Measurements from ENCODE around the gene RIT2. TPM values are rescaled to one million over a fixed set of nuclear protein-coding genes. Genes with fewer than 3 reads are reported as not detected.

The RIT2 gene
- total and polyA plus RNA-seq, 10 donors, result not detected

- Histone ChIP-seq H3K9me3 (no peaks in the 10 kb centered on the region), H3K27ac (no peak overlapping the region), H3K27me3 (replicated peaks in 1 of 7) (no peaks in the 10 kb centered on the region), H3K4me3 (no peak overlapping the region), H3K36me3 (no peaks in the 10 kb centered on the region), H3K4me1 (no peaks in the 10 kb centered on the region)
- DNase-seq, result no peak
- WGBS, 5 donors, result 74 to 88% (median 78%) methylated on average over 1 of the region's 1 CpG
- intact Hi-C loops (cut with DNase I; ENCODE audit: low total_unique reads), result no loop called here
- TF ChIP-seq POLR2A (IDR thresholded peaks at IDR 0.05) (no peak), CTCF (IDR thresholded peaks at IDR 0.05 in 8 of 11, conservative IDR thresholded peaks at IDR 0.05 in 3 of 11) (no peak), POLR2AphosphoS5 (IDR thresholded peaks at IDR 0.05) (no peak)
These were observed 47.9 kb downstream of the RIT2 start for GRCh38 chr18:43067570-43067969.

- Histone ChIP-seq H3K4me3 (no peak overlapping the region), H3K9me3 (no peaks in the 10 kb centered on the region), H3K27me3 (replicated peaks in 1 of 7) (no peaks in the 10 kb centered on the region), H3K36me3 (no peaks in the 10 kb centered on the region), H3K27ac (no peak overlapping the region), H3K4me1 (no peaks in the 10 kb centered on the region)
- 82 to 91% (median 89%) methylated on average over 6 of the region's 6 CpGs for WGBS, 5 donors
- no peak for DNase-seq
- TF ChIP-seq POLR2AphosphoS5 (IDR thresholded peaks at IDR 0.05) (no peak), CTCF (IDR thresholded peaks at IDR 0.05 in 8 of 11, conservative IDR thresholded peaks at IDR 0.05 in 3 of 11) (no peak), POLR2A (IDR thresholded peaks at IDR 0.05) (no peak)
- intact Hi-C loops (cut with DNase I; ENCODE audit: low total_unique reads), result no loop called here
These were observed 53.7 kb downstream of the RIT2 start for GRCh38 chr18:43061816-43062215.

GRCh38 chr18:43061318-43061717 is 54.2 kb downstream of the RIT2 start:
- Histone ChIP-seq H3K27me3 (replicated peaks in 1 of 7) (no peaks in the 10 kb centered on the region), H3K4me3 (no peak overlapping the region), H3K4me1 (no peaks in the 10 kb centered on the region), H3K36me3 (no peaks in the 10 kb centered on the region), H3K9me3 (no peaks in the 10 kb centered on the region), H3K27ac (no peak overlapping the region)
- no peak for DNase-seq
- WGBS, 5 donors, result 77 to 89% (median 87%) methylated on average over 4 of the region's 4 CpGs
- TF ChIP-seq CTCF (IDR thresholded peaks at IDR 0.05 in 8 of 11, conservative IDR thresholded peaks at IDR 0.05 in 3 of 11) (no peak), POLR2A (IDR thresholded peaks at IDR 0.05) (no peak), POLR2AphosphoS5 (IDR thresholded peaks at IDR 0.05) (no peak)
- intact Hi-C loops (cut with DNase I; ENCODE audit: low total_unique reads), result no loop called here

GRCh38 chr18:43060020-43060419 is 55.5 kb downstream of the RIT2 start:
- TF ChIP-seq POLR2A (IDR thresholded peaks at IDR 0.05) (no peak), CTCF (IDR thresholded peaks at IDR 0.05 in 8 of 11, conservative IDR thresholded peaks at IDR 0.05 in 3 of 11) (no peak), POLR2AphosphoS5 (IDR thresholded peaks at IDR 0.05) (no peak)
- intact Hi-C loops (cut with DNase I; ENCODE audit: low total_unique reads), result no loop called here
- 51 to 66% (median 59%) methylated on average over 1 of the region's 1 CpG for WGBS, 5 donors

More at GRCh38 chr18:43060020-43060419, 55.5 kb downstream of the RIT2 start:
- H3K27ac ChIP-seq, result no peak overlapping the region
- no peak overlapping the region for H3K4me3 ChIP-seq
- H3K9me3 ChIP-seq, result no peaks in the 10 kb centered on the region
- H3K4me1 ChIP-seq, result no peaks in the 10 kb centered on the region
- no peaks in the 10 kb centered on the region for H3K36me3 ChIP-seq
- no peaks in the 10 kb centered on the region for H3K27me3 ChIP-seq (replicated peaks in 1 of 7)
- no peak for DNase-seq

All from spleen (tissue), 11 donors.